Muscle of leg (tissue), 11 donors: Measurements from ENCODE around the gene NEURL1B. TPM values are rescaled to one million over a fixed set of nuclear protein-coding genes. Genes with fewer than 3 reads are reported as not detected.
"Not testable (repeated sequence)": the region's sequence is repeated elsewhere in the genome, so short reads cannot be mapped to it uniquely, and the experiment has no call there.

Source experiments
- DNase-seq: peaks from one replicate; pipeline ENCODE4 v3.0.0; 2013
- H3K27ac ChIP-seq: one replicate; pipeline ENCODE4 v1.5.1; 2013; ENCODE audit warnings: mild to moderate bottlenecking, low read length, control low read depth
- H3K27me3 ChIP-seq: one replicate; pipeline ENCODE4 v1.6.1; 2013; ENCODE audit warnings: low read length; ENCODE audit not compliant: control insufficient read depth, insufficient read depth
- H3K36me3 ChIP-seq: one replicate; pipeline ENCODE4 v1.6.1; 2013; ENCODE audit warnings: low read length; ENCODE audit not compliant: control insufficient read depth, insufficient read depth
- H3K4me1 ChIP-seq: one replicate; pipeline ENCODE4 v1.6.1; 2013; ENCODE audit warnings: low read length; ENCODE audit not compliant: control insufficient read depth, insufficient read depth
- H3K4me3 ChIP-seq: one replicate; pipeline ENCODE4 v1.5.1; 2013; ENCODE audit warnings: low read length, control low read depth
- H3K9me3 ChIP-seq: replicated peaks from 2 replicates; pipeline ENCODE4 v1.6.1; 2013; ENCODE audit warnings: low read depth, low read length; ENCODE audit not compliant: control insufficient read depth
- WGBS: methylation state at CpG from one replicate; pipeline ENCODE4 v1.1.5; 2013; ENCODE audit warnings: missing lambda C conversion rate; ENCODE audit not compliant: insufficient coverage; 5-methylcytosine and 5-hydroxymethylcytosine counted together
- polyA plus RNA-seq, 8 donors: library from polyadenylated mRNA; unstranded; fragments of 120-200 nt; gene quantifications; one replicate each; pipeline versions ENCODE4 v1.2.1 to v1.2.3, GENCODE V29; 2013; ENCODE audit warnings: inconsistent platforms in 1 of 8, low replicate concordance in 1 of 8; ENCODE audit not compliant: insufficient read length in 8 of 8, insufficient read depth in 1 of 8
- total RNA-seq: library from RNA; stranded (reverse); fragments of 120-200 nt; gene quantifications from one replicate; pipeline ENCODE4 v1.2.4, GENCODE V29; 2013

The NEURL1B gene
- total and polyA plus RNA-seq, 9 donors = 27.3 to 45.2 (median 36.2) TPM

GRCh38 chr5:172648013-172648381 lies 6.9 kb downstream of the NEURL1B start:
- WGBS = 46% methylated on average over 6 of the region's 7 CpGs
- DNase-seq = no peak
- Histone ChIP-seq H3K27ac (no peak overlapping the region), H3K4me3 (no peak overlapping the region), H3K9me3 (no peaks in the 10 kb centered on the region), H3K27me3 (no peaks in the 10 kb centered on the region), H3K4me1 (peaks cover 46% of the 10 kb centered on the region), H3K36me3 (peaks cover 42% of the 10 kb centered on the region)

- Histone ChIP-seq H3K4me1 (peaks cover 39% of the 10 kb centered on the region), H3K27ac (no peak overlapping the region), H3K4me3 (no peak overlapping the region), H3K27me3 (no peaks in the 10 kb centered on the region), H3K9me3 (no peaks in the 10 kb centered on the region), H3K36me3 (peaks cover 37% of the 10 kb centered on the region)
- 82% methylated on average over 3 of the region's 3 CpGs for WGBS
- no peak for DNase-seq
Measured at GRCh38 chr5:172648755-172649154, 7.7 kb downstream of the NEURL1B start.

GRCh38 chr5:172656496-172656895 lies 15.4 kb downstream of the NEURL1B start:
- H3K36me3 ChIP-seq = peaks cover 23% of the 10 kb centered on the region
- peaks cover 40% of the 10 kb centered on the region for H3K4me1 ChIP-seq
- DNase-seq, H3K27me3 ChIP-seq, H3K27ac ChIP-seq, H3K4me3 ChIP-seq: not testable (repeated sequence)
- peaks cover 14% of the 10 kb centered on the region for H3K9me3 ChIP-seq
- no CpG with 5 or more reads among the region's 13 CpGs for WGBS

GRCh38 chr5:172657524-172658233 lies 16.6 kb downstream of the NEURL1B start:
- WGBS = 90% methylated on average over 7 of the region's 17 CpGs
- Histone ChIP-seq H3K4me1 (peaks cover 43% of the 10 kb centered on the region), H3K36me3 (peaks cover 27% of the 10 kb centered on the region), H3K9me3 (peaks cover 14% of the 10 kb centered on the region)
- H3K4me3 ChIP-seq, DNase-seq, H3K27me3 ChIP-seq, H3K27ac ChIP-seq: not testable (repeated sequence)

- H3K4me3 ChIP-seq = no peak overlapping the region
- WGBS = 65% methylated on average over 4 of the region's 8 CpGs
Measured at GRCh38 chr5:172658391-172658790, 17.3 kb downstream of the NEURL1B start.

GRCh38 chr5:172658961-172659501 lies 18.0 kb downstream of the NEURL1B start:
- no peaks in the 10 kb centered on the region for H3K27me3 ChIP-seq
- no peak overlapping the region for H3K4me3 ChIP-seq
- H3K4me1 ChIP-seq = peaks cover 44% of the 10 kb centered on the region
- H3K36me3 ChIP-seq = peaks cover 27% of the 10 kb centered on the region
- H3K9me3 ChIP-seq = peaks cover 14% of the 10 kb centered on the region
- H3K27ac ChIP-seq = peak overlapping the region; percentile 93
- DNase-seq = peak; percentile 40
- WGBS = 59% methylated on average over 5 of the region's 7 CpGs

More at GRCh38 chr5:172658391-172658790, 17.3 kb downstream of the NEURL1B start:
- Histone ChIP-seq H3K9me3 (peaks cover 14% of the 10 kb centered on the region), H3K27me3 (no peaks in the 10 kb centered on the region), H3K27ac (peak overlapping the region; percentile 75), H3K36me3 (peaks cover 27% of the 10 kb centered on the region), H3K4me1 (peaks cover 43% of the 10 kb centered on the region)
- DNase-seq = no peak

- Histone ChIP-seq H3K27ac (peak overlapping the region; percentile 93), H3K9me3 (peaks cover 14% of the 10 kb centered on the region), H3K27me3 (no peaks in the 10 kb centered on the region), H3K4me1 (peaks cover 48% of the 10 kb centered on the region), H3K36me3 (peaks cover 27% of the 10 kb centered on the region), H3K4me3 (no peak overlapping the region)
- no peak for DNase-seq
Measured at GRCh38 chr5:172659570-172659908, 18.5 kb downstream of the NEURL1B start.

GRCh38 chr5:172659909-172660628 lies 19.0 kb downstream of the NEURL1B start:
- Histone ChIP-seq H3K9me3 (peaks cover 11% of the 10 kb centered on the region), H3K27me3 (no peaks in the 10 kb centered on the region), H3K27ac (peak overlapping the region; percentile 93), H3K36me3 (peaks cover 24% of the 10 kb centered on the region), H3K4me3 (no peak overlapping the region), H3K4me1 (peaks cover 50% of the 10 kb centered on the region)
- WGBS = 18% methylated on average over 8 of the region's 18 CpGs
- peak; percentile 91 for DNase-seq

- H3K36me3 ChIP-seq = peaks cover 20% of the 10 kb centered on the region
- H3K4me3 ChIP-seq = no peak overlapping the region
- DNase-seq = no peak
- peaks cover 2% of the 10 kb centered on the region for H3K9me3 ChIP-seq
- peaks cover 59% of the 10 kb centered on the region for H3K4me1 ChIP-seq
- WGBS = 83% methylated on average over 1 of the region's 3 CpGs
- no peaks in the 10 kb centered on the region for H3K27me3 ChIP-seq
- H3K27ac ChIP-seq = peak overlapping the region; percentile 93
Measured at GRCh38 chr5:172660974-172661373, 19.9 kb downstream of the NEURL1B start.

- H3K36me3 ChIP-seq = peaks cover 21% of the 10 kb centered on the region
- 83% methylated on average over 9 of the region's 9 CpGs for WGBS
- H3K4me1 ChIP-seq = peaks cover 59% of the 10 kb centered on the region
- DNase-seq = no peak
- no peak overlapping the region for H3K4me3 ChIP-seq
- no peaks in the 10 kb centered on the region for H3K27me3 ChIP-seq
- peak overlapping the region; percentile 47 for H3K27ac ChIP-seq
- H3K9me3 ChIP-seq = no peaks in the 10 kb centered on the region
Measured at GRCh38 chr5:172661526-172661925, 20.5 kb downstream of the NEURL1B start.
